ENCODE measurements around the gene CADPS.

Gene CADPS

DNA sequence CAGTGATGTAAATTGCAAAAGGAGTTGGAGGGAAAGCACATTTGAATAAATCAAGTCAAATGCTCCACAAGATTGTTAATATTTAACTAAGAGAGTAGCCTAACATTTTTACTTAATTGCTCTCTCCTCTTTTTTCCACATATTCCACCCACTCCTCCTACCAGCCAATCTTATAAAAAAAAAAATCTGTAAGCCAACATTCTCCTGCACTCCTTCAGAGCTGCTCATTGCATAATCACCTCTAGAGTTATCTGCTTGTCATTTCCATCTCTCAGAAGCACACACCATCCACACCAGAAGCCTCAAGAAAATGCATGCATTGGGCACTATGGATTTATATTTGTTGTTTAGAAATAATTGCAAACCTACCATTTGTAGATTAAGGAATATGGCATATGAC, 64.1 kb downstream of the CADPS start:
- TF ChIP-seq, protein P1, sequence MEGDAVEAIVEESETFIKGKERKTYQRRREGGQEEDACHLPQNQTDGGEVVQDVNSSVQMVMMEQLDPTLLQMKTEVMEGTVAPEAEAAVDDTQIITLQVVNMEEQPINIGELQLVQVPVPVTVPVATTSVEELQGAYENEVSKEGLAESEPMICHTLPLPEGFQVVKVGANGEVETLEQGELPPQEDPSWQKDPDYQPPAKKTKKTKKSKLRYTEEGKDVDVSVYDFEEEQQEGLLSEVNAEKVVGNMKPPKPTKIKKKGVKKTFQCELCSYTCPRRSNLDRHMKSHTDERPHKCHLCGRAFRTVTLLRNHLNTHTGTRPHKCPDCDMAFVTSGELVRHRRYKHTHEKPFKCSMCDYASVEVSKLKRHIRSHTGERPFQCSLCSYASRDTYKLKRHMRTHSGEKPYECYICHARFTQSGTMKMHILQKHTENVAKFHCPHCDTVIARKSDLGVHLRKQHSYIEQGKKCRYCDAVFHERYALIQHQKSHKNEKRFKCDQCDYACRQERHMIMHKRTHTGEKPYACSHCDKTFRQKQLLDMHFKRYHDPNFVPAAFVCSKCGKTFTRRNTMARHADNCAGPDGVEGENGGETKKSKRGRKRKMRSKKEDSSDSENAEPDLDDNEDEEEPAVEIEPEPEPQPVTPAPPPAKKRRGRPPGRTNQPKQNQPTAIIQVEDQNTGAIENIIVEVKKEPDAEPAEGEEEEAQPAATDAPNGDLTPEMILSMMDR (conservative IDR thresholded peaks at IDR 0.05; ENCODE audit: low read depth): no peak
- H3K27ac ChIP-seq: no peak overlapping the region
- DNase-seq (ENCODE audit: low spot score): no peak
- ChIA-PET POLR2A (ENCODE audit: low non-redundant PET) (no interaction called here), CTCF (no interaction called here)

DNA sequence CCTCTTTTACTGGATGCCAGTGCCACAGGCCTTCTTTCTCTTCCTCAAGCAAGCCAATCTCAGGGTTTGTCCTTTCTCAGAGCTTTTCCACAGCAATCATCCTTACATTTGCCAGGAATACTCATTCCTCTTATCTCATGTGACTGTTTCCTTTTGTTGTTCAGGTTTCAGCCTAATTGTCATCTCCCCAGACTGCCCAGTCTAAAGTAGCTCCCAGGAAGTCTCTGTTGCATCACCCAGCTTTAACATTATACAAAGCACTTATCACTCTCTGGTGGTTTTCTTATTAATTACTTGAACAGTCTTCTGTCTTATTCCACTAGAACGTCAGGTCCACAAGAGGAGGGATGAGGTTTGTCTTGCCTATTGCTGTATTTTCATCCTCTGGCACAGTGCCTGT, 65.8 kb downstream of the CADPS start:
- no peak overlapping the region for H3K27ac ChIP-seq
- no peak for DNase-seq (ENCODE audit: low spot score)
- POLR2A ChIA-PET (ENCODE audit: low non-redundant PET): no interaction called here
- CTCF ChIA-PET: no interaction called here
- TF ChIP-seq, protein P1 (conservative IDR thresholded peaks at IDR 0.05; ENCODE audit: low read depth): no peak

DNA sequence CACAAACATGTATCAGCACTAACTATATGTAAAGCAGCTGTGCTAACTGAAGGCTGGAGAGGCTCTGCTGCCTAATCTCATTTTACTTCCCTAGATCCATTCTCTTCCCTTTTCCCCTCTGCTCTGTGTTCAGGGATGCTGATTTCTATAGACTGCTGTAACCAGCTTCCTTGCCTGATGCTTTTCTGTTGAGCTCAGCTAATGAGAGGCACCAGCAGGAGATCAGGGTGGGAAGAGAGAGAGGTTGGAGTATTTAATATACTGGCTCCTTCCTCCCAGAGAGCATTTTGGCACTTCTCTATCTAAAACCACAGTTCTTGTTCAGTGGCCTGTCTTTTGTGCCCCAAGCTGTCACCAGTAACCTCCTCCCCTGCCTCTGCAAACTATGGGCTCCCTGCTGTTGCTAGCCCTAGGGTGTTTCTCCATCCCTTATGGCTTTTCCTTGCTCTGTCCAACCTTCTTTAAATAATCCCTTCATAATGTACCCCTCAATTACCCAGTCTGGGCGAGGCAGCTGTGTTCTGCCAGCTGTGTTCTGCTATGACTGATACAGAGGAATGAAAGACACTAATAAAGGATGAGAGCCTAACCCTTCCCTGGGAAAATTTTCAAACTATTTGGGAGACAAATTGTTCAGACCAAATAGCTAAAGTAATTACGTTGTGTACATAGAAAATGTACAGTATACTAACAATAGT, 69.5 kb downstream of the CADPS start:
- no peak for DNase-seq (ENCODE audit: low spot score)
- TF ChIP-seq, protein P1 (conservative IDR thresholded peaks at IDR 0.05; ENCODE audit: low read depth): no peak
- CTCF ChIA-PET: no interaction called here
- no peak overlapping the region for H3K27ac ChIP-seq
- POLR2A ChIA-PET (ENCODE audit: low non-redundant PET): no interaction called here

DNA sequence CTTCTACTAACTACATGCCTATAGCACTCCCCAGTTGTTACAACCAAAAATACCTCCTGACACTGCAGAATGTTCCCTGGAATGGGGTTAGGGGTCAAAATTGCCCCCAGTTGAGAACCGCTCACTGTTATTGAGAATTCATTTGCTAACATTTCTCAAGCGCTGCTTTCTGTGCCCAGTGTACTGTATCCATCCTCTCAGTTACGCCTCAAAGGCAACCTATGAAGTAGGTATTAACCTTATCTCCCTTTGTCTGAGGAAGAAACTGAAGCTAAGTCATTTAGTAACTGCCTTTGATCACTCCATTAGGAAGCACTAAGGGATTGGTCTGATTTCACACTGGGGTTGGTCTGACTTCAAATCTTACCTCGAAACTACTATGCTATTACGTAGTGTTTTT, 70.1 kb downstream of the CADPS start:
- POLR2A ChIA-PET (ENCODE audit: low non-redundant PET): no interaction called here

DNA sequence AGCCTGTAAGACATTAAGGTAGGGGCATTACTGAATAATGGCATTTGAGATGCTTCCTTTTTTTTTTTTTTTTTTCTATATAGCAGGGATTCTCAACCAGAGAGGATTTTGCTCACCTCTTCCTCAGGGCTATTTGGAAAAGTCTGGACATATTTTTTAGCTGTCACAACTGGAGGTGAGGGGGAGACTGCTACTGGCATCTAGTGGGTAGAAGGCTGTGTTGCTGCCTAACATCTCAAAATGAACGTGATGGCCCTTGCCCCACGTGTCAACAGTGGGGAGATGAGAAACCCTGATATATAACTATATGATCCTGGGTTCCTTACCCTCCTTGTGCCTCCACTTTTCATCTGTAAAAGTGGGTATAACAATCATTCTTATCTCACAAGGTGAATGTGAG, 71.9 kb downstream of the CADPS start:
- H3K27ac ChIP-seq: no peak overlapping the region
- TF ChIP-seq, protein P1 (conservative IDR thresholded peaks at IDR 0.05; ENCODE audit: low read depth): no peak
- DNase-seq (ENCODE audit: low spot score): no peak
- ChIA-PET CTCF (interaction anchor here (0.6 kb wide), 1 partner anchor 50 kb away, joined by 3 read pairs; no protein-coding TSS in a partner anchor), POLR2A (ENCODE audit: low non-redundant PET) (no interaction called here)

More for the DNA sequence above, 70.1 kb downstream of the CADPS start:
- TF ChIP-seq, protein P1 (conservative IDR thresholded peaks at IDR 0.05; ENCODE audit: low read depth): no peak
- no peak for DNase-seq (ENCODE audit: low spot score)
- H3K27ac ChIP-seq: no peak overlapping the region
- CTCF ChIA-PET: no interaction called here

DNA sequence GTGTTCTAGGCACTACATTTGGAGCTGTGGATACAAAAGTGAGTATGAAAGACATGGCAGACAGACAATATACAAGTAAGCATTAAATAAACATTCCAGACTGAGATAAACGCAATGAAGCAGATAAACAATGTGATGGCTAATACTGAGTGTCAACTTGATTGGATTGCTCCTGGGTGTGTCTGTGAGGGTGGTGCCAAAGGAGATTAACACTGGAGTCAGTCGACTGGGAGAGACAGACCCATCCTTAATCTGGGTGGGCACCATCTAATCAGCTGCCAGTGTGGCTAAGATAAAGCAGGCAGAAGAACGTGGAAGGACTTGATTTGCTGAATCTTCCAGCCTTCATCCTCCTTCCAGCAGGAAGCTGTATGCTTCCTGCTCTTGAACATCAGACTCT, 77.2 kb downstream of the CADPS start:
- no peak for DNase-seq (ENCODE audit: low spot score)
- ChIA-PET CTCF (no interaction called here), POLR2A (ENCODE audit: low non-redundant PET) (no interaction called here)
- TF ChIP-seq, protein P1 (conservative IDR thresholded peaks at IDR 0.05; ENCODE audit: low read depth): no peak
- H3K27ac ChIP-seq: no peak overlapping the region
